Dermis microvascular lymphatic vessel endothelial cell (primary cell): ENCODE data around the gene ZFHX2. TPM values are rescaled to one million over a fixed set of nuclear protein-coding genes. Genes with fewer than 3 reads are reported as not detected.

ENCODE experiments used
- DNase-seq, 2 donors: peaks; one replicate each; pipeline versions ENCODE4 v3.0.0 to v3.0.0-alpha.2; 2010; ENCODE audit warnings: low read depth in 2 of 2
- total RNA-seq: library from RNA; depleted of rRNA; stranded (reverse); fragments of >200 nt; gene quantifications from 2 replicates; pipeline ENCODE4 v1.2.1, GENCODE V29; 2014

Gene ZFHX2
- total RNA-seq, 1 donor from 2014 or later = 0.13 TPM

DNA sequence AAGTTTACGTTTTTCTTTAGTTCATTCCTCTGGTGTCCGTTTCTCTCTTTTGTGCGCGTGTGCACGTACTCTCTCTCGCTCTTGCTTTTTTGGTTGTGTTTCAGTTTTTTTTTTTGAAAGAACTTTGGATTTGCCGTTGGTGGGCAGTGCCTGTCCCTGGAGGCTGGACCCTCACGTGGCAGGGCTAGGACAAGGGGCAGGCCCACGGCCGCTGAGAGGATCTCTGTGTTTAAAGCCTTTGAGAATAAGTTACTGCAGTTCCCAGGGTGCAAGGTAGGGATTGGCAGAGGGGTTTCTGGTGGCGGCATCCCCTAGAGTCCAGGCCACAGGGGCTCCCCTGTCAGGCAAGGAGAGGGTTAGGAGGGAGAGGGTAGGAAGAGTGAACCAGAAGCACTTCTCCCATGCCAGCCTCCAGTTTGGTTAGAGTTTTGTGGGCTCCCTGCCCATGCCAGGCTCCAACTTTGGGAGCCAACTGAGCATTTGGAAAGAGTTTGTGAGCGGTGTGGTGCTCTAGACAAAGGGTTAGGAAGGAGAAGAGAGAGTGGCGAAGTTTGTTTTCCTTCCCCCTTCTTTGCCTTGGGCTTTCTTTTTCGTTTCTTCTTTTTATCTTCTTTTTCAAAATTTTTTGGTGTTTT is 30.5 kb downstream of the ZFHX2 start:
- DNase-seq = no peak

DNA sequence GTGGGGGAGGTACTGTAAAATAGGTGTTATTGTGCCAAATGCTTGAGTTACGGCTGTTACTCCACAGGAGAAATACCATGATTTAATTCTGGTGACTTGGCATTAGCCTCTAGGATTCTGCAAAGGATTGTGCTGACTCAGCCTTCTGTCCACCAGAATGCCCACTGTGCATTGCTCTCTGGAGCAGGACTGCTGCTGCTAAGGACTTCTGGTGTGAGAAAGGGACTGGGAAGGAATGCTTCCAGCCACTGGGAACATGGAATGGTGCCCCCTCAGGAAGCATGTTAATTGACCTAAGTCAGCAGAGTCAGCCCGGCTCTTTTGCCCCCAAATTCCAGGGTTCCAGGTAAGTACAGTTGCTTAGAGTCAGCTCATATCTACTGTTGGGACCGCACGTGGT is 32.9 kb downstream of the ZFHX2 start:
- DNase-seq = no peak

- no peak for DNase-seq
Observed at GRCh38 chr14:23517650-23518326, 33.8 kb downstream of the ZFHX2 start.

- DNase-seq = no peak
Observed at GRCh38 chr14:23514644-23514957, 37.0 kb downstream of the ZFHX2 start.

- DNase-seq = no peak
Observed at GRCh38 chr14:23513818-23514643, 37.5 kb downstream of the ZFHX2 start.

- no peak for DNase-seq
Observed at GRCh38 chr14:23513005-23513817, 38.4 kb downstream of the ZFHX2 start.

DNA sequence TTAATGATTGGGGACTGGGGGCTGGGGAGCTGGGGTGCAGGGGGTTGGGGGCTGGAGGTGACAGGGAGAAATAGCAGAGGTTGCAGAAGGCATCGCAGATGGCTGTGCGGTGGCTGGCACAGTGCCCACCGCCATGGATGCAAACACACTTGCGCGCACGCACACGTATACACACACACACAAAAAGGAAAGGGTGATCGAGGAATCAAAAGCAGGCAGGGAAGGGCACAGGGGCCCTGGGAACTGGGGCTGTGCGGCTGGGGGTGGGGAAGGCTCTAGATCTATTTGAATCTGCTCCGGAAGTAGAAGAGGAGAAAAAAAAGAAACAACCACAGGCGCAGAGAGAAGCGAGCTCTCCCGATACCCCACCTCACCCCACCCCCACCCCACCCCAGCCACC is 39.4 kb downstream of the ZFHX2 start:
- DNase-seq = no peak

- no peak for DNase-seq
Observed at GRCh38 chr14:23494223-23494622, 57.3 kb downstream of the ZFHX2 start.

DNA sequence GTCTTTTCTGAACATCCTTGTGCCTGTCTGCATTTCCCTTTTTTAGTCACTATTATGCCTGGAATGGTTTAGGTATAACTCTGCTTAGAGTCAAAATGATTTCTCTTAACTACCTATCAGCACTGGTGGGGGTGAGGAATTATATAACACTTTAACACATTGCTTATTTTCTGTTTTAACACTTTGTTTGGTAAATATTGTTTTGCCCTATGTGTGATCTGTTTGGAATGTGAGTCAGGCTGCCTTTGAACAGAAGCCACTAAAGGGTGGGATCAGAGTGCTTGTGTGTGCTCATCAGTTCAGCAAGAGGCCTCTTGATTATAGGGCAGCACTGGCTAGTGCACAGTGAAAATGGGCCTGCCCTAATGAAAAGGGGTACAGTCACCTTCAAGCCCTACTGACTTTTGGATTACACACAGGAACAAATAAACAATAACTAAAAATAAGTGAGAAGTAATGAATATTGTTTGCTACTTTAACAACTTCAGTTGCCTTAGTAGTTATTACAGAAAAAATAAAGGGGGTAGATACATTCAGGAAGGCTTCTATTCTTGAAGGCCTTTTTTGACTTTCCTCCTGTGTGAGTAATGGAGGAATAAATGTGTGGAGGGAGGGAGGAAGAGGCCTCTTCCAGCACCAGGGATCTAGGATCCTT is 58.8 kb downstream of the ZFHX2 start:
- no peak for DNase-seq

DNA sequence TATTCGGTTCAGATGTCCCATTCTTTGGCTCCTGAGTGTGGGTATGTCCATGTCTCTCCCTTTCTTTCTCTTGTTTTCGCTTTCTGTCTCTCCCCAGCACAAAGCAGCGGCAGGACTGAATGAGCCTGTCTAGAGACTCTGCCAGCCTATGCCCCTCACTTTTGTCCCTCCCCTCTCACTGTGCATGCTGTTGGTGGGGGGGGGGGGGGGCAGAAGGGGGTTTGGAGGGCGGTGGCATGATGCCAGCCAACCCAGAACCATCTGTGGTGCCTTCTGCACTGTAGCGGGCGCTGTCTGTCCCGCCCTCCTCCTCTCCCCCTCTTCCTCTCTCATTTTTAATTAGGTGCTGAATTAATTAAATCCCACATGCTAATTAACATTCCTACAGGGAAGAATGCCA is 64.3 kb downstream of the ZFHX2 start:
- DNase-seq = no peak

- no peak for DNase-seq
Observed at GRCh38 chr14:23486036-23486435, 65.5 kb downstream of the ZFHX2 start.

DNA sequence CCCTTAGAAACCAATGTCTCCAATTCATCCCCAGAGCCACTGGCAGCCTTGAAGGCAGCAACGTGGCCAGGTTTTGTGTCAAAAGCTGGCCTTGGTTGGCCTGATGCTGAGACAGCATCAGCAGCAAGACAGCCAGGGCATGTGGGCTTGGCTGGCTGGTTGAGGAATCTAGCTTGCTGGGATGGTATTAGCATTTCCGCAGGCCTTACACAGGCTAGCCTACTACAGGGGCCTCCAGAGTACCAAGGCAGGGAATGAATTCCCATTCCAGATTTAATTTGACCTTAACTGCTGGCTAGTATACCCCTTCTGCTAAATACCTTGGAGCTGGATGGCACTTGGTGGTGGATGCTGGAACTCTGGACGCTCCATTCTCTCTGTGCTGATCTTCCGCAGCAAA is 66.2 kb downstream of the ZFHX2 start:
- DNase-seq = no peak

GRCh38 chr14:23483236-23483854 is 68.2 kb downstream of the ZFHX2 start:
- DNase-seq = peak in 1 of 2 donors; percentile 9

GRCh38 chr14:23482823-23483148 is 68.8 kb downstream of the ZFHX2 start:
- DNase-seq = no peak

- DNase-seq = no peak
Observed at GRCh38 chr14:23481979-23482822, 69.4 kb downstream of the ZFHX2 start.

DNA sequence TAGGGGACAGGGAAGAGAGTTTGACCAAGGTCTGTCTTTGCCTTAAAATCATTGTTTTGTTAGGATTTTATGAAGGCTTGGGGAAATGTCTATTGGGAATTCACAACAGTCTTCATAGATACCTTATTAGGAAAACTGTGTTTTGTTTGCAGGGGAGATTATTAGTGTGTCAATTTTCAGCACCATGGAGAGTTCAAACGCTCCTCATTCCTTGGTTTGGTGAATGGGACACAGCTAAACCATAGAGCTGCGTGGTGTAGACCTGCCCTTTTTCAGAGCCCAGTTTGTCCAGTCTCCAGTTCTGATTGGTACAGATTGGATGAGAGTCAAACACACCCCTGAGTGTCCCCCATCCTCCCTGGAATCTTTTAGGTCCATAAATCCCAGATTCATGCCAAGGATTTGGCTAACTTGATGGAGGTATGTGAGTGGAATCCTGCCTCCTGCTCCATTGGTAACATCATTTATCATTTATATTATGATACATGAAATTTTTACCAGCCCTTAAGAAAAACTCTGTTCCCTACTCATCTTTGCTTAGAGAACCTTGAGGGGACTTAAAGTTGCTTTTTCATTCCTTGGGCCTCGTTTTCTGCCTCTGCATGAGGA is 70.1 kb downstream of the ZFHX2 start:
- DNase-seq = peak in 1 of 2 donors; percentile 35

GRCh38 chr14:23478109-23478759 is 73.3 kb downstream of the ZFHX2 start:
- DNase-seq = peak; percentile 54 to 77

DNA sequence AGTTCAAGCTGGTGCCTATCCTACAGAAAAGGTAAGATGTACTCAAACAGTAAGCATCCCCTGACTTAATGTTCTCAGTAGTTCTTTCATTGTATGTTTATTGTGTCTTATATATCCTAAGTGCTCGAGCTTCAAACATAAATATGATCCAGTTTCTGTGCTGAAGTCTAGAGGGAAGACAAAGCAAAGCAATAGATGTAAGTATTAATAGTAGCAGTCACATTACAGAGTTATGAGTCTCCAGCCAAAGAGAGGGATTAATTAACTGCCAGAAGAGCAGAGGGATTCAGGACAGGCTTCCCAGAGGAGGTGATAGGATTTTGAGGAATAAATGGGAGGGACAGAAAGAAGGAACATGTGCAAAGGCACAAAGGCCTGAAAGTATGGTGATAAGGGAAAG is 80.6 kb downstream of the ZFHX2 start:
- no peak for DNase-seq
